Pancreas (tissue), 10 donors: ENCODE data around the gene CHRDL2. TPM values are rescaled to one million over a fixed set of nuclear protein-coding genes. Genes with fewer than 3 reads are reported as not detected.

Experiments
- ATAC-seq, 4 donors: fragments of 200-7000 bp; cut with Tn5 transposase; one replicate each; pipeline versions ENCODE4 v1.8.0 to v1.9.1; 2020; ENCODE audit warnings: mild to moderate bottlenecking in 4 of 4, moderate library complexity in 4 of 4
- DNase-seq, 6 donors: peaks; one replicate each; pipeline ENCODE4 v3.0.0-alpha.2; 2020
- FAIRE-seq: peaks from 2 replicates; lab custom pipeline; 2012; peaks lifted over from hg19 to GRCh38; lab: Jason Lieb, UNC
- H3K27ac ChIP-seq, 4 donors: fragments of 200-600 bp; sonication (generic); 1 replicate in 3 of 4; 2 replicates in 1 of 4; pipeline versions ENCODE4 v1.5.0 to v1.8.0; 2020
- H3K27me3 ChIP-seq, 4 donors: fragments of 200-600 bp; one replicate each; pipeline ENCODE4 v1.8.0; 2021
- H3K36me3 ChIP-seq, 3 donors: fragments of 200-600 bp; sonication (generic) in 1 of 3; one replicate each; pipeline versions ENCODE4 v1.5.0 to v1.8.0; 2020 to 2021
- H3K4me1 ChIP-seq, 3 donors: fragments of 200-600 bp; one replicate each; pipeline ENCODE4 v1.8.0; 2021
- H3K4me3 ChIP-seq, 4 donors: fragments of 200-600 bp; sonication (generic) in 2 of 4; one replicate each; pipeline versions ENCODE4 v1.5.0 to v1.8.0; 2020 to 2021
- H3K9me3 ChIP-seq, 4 donors: fragments of 200-600 bp; one replicate each; pipeline ENCODE4 v1.8.0; 2021
- WGBS, 2 donors: extraction: QIAGEN DNeasy Blood & Tissue Kit; methylation state at CpG; one replicate each; pipeline ENCODE4 v1.1.7; 2013; 5-methylcytosine and 5-hydroxymethylcytosine counted together
- intact Hi-C, 3 donors: fragments of 100-400 bp; cut with DNase I; formaldehyde crosslinking; loops; one replicate each; pipeline versions ENCODE4 v1.11.1 to v1.14.2; 2022
- polyA plus RNA-seq, 2 donors: library from polyadenylated mRNA; stranded (reverse); fragments of 200-250 nt; gene quantifications; one replicate each; pipeline ENCODE4 v1.2.3, GENCODE V29; 2013
- total RNA-seq, 6 donors: library from RNA; stranded (reverse); fragmentation: NEBNext Ultra II Directional in 4 of 6; extraction: Animal tissue kit (Norgen Biotek cat#: 25700) in 4 of 6; gene quantifications; one replicate each; pipeline versions ENCODE4 v1.2.1 to v1.2.4, GENCODE V29; 2021 to 2023
- TF ChIP-seq, protein P1 (sequence below), 4 donors: fragments of 200-600 bp; sonication (generic) in 3 of 4; IDR thresholded peaks; one replicate each; pipeline versions ENCODE4 v1.5.0 to v1.8.0; 2021; ENCODE audit warnings: antibody characterized with exemption in 4 of 4
- donor health status: healthy with polysubstance abuse.
- donor health status: DM: no; HTN: no; CAD: no; lungs with moderate emphysema.
- donor health status: DM: no; HTN: no; CAD: no.
- donor health status: control.
- donor health status: control.
- donor health status: Bipolar disorder and iron deficiency.
- donor health status: DM: yes; HTN: yes; CAD: no.
- donor health status: DM: no; HTN: no; CAD: no.
- donor health status: DM: no; HTN: no; CAD: no.
- donor health status: DM: yes; HTN: yes; CAD: no.

The CHRDL2 gene, protein sequence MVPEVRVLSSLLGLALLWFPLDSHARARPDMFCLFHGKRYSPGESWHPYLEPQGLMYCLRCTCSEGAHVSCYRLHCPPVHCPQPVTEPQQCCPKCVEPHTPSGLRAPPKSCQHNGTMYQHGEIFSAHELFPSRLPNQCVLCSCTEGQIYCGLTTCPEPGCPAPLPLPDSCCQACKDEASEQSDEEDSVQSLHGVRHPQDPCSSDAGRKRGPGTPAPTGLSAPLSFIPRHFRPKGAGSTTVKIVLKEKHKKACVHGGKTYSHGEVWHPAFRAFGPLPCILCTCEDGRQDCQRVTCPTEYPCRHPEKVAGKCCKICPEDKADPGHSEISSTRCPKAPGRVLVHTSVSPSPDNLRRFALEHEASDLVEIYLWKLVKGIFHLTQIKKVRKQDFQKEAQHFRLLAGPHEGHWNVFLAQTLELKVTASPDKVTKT
- total RNA-seq (1 to 10 TPM in 2 of 6 donors, under 1 TPM in 3, not detected in 1; 0.72 to 6.9 (median 0.82) TPM), polyA plus RNA-seq (1 to 10 TPM; 2.0 to 3.8 TPM)

DNA sequence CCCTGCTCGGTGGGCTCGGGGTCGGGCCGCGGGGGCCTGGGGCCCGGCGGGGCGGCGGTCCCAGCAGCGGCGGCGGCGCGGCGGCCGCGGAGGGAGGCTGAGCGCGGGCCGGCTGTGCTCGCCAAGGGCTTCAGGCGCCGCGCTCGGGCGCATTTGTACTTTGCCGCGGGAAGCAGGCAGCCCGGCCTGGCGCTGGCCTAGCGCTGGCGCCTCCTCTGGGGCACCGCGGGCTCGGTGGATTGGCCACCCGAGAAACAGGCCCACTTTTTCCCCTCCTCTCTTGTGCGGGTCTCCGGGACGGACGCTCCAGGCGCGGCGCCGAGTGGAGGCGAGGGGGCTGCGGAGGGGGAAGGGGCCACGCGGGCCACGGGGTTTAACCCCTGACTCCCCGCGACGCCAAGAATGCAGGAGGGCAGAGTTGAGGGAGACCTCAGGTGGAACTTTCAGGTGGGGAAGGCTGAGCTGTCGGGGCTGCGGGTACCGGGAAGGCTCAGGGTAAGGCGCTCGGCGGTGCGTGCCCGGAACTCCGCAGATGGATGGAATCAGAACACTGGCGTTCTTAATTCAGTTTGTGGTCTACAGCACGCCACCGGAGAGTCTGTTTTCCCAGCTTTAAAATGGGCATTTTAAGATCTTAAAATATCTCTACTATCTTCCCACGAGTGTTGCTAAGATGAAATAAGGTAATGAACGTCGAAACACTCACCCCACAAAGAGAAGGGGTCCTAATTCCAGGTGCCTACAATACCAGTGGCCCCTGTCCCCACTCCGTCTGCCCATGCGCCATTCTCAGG lies at the start of gene CHRDL2:
Gene CHRDL2, minus strand, starts transcription at position 126 of the 794 bp plus-strand sequence. CDS start 538 bp downstream, outside the sequence.
- FAIRE-seq = no peak
- no peaks in the 10 kb centered on the region for H3K9me3 ChIP-seq
- H3K27ac ChIP-seq = no peak within 1 kb of the TSS
- no peaks in the 10 kb centered on the region for H3K36me3 ChIP-seq
- WGBS, 2 donors = 14 to 19% methylated on average over 52 to 69 of the region's 69 CpGs
- TF ChIP-seq, protein P1, sequence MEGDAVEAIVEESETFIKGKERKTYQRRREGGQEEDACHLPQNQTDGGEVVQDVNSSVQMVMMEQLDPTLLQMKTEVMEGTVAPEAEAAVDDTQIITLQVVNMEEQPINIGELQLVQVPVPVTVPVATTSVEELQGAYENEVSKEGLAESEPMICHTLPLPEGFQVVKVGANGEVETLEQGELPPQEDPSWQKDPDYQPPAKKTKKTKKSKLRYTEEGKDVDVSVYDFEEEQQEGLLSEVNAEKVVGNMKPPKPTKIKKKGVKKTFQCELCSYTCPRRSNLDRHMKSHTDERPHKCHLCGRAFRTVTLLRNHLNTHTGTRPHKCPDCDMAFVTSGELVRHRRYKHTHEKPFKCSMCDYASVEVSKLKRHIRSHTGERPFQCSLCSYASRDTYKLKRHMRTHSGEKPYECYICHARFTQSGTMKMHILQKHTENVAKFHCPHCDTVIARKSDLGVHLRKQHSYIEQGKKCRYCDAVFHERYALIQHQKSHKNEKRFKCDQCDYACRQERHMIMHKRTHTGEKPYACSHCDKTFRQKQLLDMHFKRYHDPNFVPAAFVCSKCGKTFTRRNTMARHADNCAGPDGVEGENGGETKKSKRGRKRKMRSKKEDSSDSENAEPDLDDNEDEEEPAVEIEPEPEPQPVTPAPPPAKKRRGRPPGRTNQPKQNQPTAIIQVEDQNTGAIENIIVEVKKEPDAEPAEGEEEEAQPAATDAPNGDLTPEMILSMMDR (IDR thresholded peaks at IDR 0.05) = no peak
- peak in 3 of 4 donors; percentile 39 to 66 (median 61) for ATAC-seq
- no peaks in the 10 kb centered on the region for H3K4me1 ChIP-seq
- H3K4me3 ChIP-seq = peak within 1 kb of the TSS in 2 of 4 donors; percentile 10 to 30
- peak in 2 of 6 donors; percentile 76 to 84 for DNase-seq
- intact Hi-C loops = loop anchor here in 1 of 3 donors (10.0 kb wide), 1 partner anchor 97 kb away; no protein-coding TSS in a partner anchor
- peaks cover 0 to 7% (median 4%) of the 10 kb centered on the region in 4 donors for H3K27me3 ChIP-seq

DNA sequence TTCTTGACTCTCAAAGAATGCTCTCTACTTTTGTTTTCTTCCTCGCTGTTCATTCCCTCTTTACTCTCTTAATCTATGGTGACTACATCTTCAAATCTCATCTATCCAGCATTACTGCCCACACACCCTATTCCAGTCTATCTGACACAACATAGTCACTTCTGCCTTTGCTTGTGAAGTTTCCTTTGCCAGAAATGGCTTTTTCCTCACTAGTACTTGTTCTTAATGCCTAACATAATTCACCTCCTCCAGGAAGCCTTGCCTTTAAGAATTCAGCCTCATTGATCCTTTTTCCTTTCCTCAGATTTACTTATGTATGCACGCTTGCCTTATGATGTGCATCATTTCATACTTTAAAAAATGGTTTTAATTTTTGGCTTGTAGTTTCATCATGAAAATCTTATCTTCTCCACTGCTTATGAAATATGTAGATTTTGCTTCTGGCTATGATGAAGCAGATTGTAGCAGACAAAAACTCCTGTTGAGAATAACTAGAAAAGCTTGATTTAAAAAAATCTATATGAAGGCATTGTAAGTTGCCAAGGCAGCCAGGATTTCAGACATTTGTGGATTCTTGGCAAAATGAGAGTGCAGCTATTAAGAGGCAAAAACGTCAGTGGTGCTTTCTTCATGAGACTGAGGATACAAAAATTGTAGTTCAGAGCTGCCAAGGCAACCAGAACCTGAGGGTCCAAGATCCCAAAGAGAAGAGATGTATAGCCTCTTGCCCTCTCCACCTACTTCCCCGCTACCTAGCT lies 49.2 kb upstream of the CHRDL2 start:
- Histone ChIP-seq H3K27ac (no peak overlapping the region), H3K9me3 (no peaks in the 10 kb centered on the region), H3K36me3 (no peaks in the 10 kb centered on the region), H3K27me3 (no peaks in the 10 kb centered on the region), H3K4me3 (no peak overlapping the region), H3K4me1 (peaks cover 0 to 16% (median 6%) of the 10 kb centered on the region in 3 donors)
- no peak for ATAC-seq
- DNase-seq = no peak
- WGBS, 2 donors = 83 to 84% methylated on average over 4 of the region's 4 CpGs
- intact Hi-C loops = no loop called here
- FAIRE-seq = no peak
- TF ChIP-seq, protein P1 (IDR thresholded peaks at IDR 0.05) = no peak

DNA sequence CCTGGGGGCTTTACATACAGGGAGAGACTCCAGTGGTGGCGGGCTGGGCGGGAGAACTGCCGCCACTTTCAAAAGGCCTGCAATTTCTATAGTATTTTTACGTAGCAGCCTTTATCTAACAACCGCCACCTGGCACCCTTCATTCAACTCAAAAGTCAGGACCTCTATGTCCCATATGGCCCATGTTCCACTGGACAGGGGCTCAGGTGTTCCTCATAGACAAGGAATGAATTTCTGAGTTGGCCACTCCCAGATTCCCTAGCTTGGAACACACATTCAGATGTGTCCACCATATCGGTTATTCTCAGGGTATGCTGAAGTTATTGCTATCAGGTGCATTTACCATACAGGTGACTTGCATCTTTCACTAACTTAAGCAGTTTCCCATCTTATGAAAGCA lies 47.4 kb upstream of the CHRDL2 start:
- ATAC-seq = no peak
- no peaks in the 10 kb centered on the region for H3K9me3 ChIP-seq
- no peaks in the 10 kb centered on the region for H3K27me3 ChIP-seq
- TF ChIP-seq, protein P1 (IDR thresholded peaks at IDR 0.05) = no peak
- no peak overlapping the region for H3K4me3 ChIP-seq
- intact Hi-C loops = no loop called here
- H3K27ac ChIP-seq = no peak overlapping the region
- peaks cover 0 to 15% (median 6%) of the 10 kb centered on the region in 3 donors for H3K4me1 ChIP-seq
- no peak for FAIRE-seq
- 96 to 99% methylated on average over 6 of the region's 6 CpGs for whole genome bisulfite sequencing, 2 donors
- H3K36me3 ChIP-seq = no peaks in the 10 kb centered on the region
- DNase-seq = no peak

DNA sequence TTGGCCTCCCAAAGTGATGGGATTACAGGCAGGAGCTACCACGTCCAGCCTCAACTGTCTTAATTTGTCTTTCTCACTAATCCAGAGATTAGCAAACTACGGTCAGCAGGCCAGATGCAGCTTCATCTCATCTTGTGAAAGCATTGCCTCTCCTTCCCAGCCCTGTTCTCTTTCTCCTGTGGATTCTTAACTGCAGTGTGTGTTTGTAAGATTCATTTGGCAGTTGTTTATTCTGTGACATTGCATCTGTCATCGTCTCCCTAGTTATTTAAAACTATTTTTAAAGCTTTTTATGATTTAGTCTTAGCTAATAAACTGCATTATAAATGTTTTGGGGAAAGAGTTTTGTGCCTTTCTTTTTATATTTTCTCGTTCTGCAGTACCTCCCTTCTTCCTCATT lies 46.7 kb upstream of the CHRDL2 start:
- Histone ChIP-seq H3K4me1 (peaks cover 0 to 11% (median 6%) of the 10 kb centered on the region in 3 donors), H3K27ac (no peak overlapping the region), H3K9me3 (no peaks in the 10 kb centered on the region), H3K36me3 (no peaks in the 10 kb centered on the region), H3K4me3 (no peak overlapping the region), H3K27me3 (no peaks in the 10 kb centered on the region)
- DNase-seq (no peak), ATAC-seq (no peak), FAIRE-seq (no peak)
- intact Hi-C loops = no loop called here
- TF ChIP-seq, protein P1 (IDR thresholded peaks at IDR 0.05) = no peak
- 69 to 74% methylated on average over 4 of the region's 4 CpGs for WGBS, 2 donors
